GM19372 (cell line): ENCODE measurements around the gene INPP5A.
"Not testable (repeated sequence)": the region's sequence is repeated elsewhere in the genome, so short reads cannot be mapped to it uniquely, and the experiment has no call there.

ENCODE experiments used
- ATAC-seq: cut with Tn5 transposase; IDR thresholded peaks from one replicate; pipeline ENCODE4 v1.9.1; 2021; ENCODE audit warnings: mild to moderate bottlenecking, low read depth, moderate library complexity; ENCODE audit not compliant: unreplicated experiment

Gene INPP5A

DNA sequence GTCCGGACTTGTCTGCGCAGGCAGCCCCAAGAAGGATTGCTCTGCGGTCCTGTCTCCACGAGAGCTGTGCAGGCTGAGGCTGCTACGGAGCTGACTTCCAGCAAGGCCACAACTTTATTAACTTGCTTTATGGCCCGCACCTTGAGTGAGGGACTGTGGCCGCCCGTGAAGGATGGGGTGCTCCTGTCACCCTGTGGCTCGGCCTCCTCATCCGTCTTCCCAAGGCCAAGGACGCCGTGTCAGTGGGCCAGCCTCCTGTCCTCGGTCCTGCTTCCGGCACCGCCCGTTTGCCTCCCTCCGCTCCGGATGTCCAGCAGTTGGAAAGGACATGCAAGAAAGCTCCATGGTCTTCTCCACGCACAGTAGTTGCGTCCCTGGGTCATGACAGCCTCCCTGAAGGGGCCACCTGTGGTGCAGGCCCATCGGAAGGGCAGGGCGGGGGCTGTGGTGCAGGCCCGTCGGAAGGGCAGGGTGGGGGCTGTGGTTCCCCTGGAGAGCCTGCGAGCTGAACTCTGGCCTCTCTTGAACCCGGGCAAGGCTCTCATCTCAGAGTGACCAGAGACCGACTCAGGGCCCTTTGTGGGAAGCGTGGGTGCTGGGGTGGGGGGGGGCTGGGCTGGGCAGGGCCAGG is 161.3 kb downstream of the INPP5A start:
- no peak for ATAC-seq

DNA sequence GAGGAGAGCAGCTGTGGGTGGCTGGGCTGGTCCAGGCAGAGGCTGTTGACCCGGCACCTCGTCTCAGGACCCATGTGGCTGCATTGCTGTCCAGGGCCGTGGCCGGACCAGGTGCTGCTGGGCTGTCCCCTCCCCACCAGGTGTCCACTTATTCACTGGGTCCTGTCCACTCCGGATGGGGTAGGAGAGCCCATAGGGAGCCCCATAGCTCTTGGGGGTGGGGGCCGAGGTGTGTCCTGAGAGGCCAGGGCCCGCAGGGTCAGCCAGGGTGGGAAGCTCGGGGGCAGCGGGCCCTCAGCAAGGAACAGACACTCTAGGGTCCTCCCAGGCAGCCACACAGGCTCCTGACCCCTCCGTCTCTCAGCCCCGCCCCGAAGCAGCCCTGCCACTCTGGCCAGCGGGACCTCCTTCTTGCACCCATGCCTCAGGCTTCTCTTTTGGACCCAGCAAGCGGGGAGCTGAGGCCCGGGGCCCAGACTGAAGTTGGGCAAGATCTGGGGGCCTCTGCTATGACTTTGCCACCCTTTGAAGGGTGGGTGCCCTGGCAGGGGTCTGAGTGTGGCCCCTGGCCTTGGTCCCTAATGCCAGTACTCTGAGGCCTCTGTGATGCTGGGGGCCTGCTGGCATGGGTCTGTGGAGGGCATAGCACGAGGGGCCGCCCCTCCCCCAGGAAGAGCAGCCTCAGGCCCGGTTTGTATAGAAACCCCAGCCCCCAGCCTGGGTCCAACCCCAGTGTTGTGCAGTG is 162.0 kb downstream of the INPP5A start:
- ATAC-seq = no peak

GRCh38 chr10:132700156-132701098 is 162.8 kb downstream of the INPP5A start:
- no peak for ATAC-seq

DNA sequence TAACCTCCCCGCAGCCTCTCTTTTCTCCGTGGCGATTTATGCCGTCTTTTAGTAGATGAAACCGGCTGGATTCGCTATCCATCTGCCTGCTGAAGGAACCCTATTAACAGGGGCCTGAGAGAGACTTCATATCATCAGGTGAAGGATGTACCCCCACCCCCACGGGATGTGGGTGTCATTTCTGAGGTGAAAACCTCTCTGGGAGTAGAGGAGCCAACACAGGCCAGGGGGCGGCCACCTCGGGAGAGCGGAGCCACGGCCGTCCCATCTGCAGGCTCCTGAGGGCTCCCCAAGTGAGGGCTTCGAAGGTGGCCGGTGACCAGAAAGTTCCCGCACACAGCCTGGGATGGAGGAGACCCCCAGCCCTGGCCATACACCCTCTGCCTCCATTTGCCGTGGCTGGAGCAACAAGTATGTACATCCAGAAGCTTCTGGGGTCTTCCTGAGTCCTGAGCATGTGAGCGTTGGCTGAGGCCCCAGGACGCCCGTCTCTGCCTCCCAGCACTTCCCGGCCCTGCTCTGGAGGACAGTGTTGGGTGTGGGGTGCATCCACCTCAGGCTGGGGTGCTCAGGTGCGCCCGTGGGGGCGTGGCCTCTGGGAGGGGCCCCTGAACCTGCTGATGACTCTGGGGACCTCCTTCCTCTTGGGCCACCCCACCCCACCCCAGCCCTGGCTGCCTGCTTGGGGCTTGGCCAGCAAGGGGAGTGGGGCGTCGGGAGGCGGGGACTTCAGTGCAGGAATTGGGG is 163.7 kb downstream of the INPP5A start:
- no peak for ATAC-seq

DNA sequence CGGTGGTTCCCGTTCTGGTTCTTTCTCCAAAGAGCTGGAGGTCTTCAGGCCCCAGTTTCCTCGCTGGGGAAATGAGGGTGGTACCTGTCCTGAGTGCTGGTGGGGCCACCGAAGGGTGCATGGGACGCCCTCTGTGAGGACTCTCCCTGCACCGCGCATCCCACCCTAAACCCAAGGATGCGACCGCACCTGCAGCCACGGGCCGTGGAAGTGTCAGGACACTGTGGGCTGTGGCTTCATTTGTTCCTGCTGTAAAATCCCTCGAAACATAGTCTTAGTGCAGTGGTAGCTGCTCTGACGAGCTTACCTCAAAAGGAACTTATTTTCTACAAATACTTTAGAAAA is 164.2 kb downstream of the INPP5A start:
- no peak for ATAC-seq

DNA sequence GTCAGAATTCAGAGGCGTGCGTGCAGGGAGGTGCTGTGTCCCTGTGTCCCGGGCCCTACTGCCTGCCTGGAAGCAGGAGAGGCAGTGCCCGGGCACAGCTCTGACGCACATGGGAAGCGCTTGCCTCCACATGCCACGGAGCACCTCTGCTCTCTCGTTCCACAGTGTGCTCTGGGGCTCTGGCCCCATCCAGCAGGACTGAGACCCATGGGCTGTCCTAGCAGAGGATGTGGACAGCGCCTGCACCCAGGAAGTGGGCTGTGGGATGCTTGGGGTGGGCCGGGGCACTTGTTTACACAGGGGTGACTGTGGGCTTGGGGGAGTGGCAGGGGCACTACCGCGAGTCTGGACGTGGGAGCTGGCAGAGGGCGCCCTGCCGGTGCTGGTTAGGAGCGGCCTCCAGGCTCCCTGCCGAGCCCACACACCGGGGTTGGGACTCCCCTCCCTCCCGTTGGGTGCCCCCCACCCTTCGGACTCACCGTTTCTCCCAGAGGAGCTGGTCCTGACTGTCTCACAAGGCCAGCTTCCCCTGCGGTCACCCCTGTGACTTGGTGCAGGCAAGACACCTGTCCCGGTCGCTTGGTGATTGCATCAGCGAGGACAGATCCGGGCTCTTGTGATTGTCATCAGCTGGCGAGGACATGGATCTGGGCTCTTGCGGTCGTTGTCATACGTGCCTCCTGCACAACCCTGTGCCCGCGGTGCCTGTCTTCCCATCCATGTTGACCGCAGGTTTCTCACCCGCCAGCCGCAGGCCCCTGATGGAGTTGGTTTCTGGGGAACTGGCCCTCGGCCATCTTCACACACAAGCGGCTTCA is 165.2 kb downstream of the INPP5A start:
- ATAC-seq = no peak

DNA sequence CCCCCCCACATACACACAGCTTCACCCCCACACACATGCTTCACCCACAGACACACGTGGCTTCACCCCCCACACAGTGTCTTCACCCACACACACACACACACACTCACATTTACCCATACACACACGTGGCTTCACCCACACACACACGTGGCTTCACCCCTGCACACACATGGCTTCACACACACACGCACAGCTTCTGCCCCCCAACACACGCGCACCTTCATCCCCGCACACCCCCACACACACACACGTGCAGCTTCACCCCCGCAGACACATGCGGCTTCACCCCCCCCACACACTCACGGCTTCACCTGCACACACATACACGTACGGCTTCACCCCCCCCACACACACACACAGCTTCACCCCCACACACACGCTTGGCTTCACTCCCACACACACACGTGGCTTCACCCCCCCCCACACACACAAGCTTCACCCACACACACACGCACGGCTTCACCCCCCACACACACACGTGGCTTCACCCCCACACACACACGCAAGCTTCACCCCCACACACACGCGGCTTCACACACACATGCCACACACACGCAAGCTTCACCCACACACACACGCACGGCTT is 165.9 kb downstream of the INPP5A start:
- no peak for ATAC-seq

- ATAC-seq = no peak
These were observed 166.6 kb downstream of the INPP5A start for GRCh38 chr10:132704008-132704814.

GRCh38 chr10:132704815-132705064 is 167.2 kb downstream of the INPP5A start:
- ATAC-seq = not testable (repeated sequence)

DNA sequence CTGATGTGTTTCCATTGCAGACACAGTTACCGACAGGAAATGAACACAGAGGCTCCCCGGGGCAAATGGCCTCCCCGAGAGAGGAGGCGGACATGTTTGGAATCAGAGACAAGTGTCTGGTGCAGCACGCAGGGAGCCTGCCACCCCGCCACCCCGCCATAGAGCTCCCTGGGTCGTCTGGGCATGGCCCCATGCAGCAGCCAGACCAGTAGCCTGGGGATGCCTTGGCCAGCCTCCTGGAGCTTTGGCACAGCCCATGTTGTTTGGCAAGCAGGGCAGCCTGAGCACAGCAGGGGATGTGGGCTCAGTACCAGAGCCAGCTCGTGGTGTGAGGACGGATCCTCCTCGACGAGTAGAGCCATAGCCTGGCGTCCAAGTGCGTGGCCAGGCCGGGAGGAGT is 167.6 kb downstream of the INPP5A start:
- ATAC-seq = no peak

- no peak for ATAC-seq
These were observed 168.4 kb downstream of the INPP5A start for GRCh38 chr10:132705943-132706342.

GRCh38 chr10:132706701-132707100 is 169.1 kb downstream of the INPP5A start:
- ATAC-seq = no peak

DNA sequence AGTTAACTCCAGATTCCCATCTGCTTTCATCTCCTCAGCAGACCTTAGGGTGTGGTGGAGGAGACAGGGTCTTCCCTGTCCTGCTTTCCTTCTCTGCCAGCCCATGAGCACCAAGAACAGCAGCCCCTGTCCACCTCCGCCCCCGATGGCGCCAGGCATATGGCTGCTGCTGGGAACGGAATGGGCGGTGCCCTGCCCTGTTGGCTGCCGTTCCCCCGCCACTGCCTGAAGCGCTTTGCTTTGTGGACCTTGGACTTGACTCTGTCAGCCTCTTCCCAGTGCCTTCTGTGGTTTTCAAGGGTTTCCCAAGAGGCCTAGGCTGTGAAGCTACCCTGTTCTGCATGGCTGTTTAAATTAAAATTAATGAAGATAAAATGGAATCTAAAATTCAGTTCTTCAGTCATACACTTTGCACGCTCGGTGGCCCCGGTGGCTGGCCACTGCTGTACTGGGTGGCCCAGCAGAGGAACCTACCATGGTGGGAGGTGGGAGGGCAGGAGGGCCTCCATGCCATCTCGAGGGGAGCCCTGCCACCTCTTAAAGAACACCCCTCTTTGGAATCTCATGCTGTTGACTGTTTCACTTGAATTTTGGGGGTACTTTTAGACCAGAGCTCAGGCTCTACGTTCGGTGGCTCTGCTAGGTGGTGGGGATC is 169.7 kb downstream of the INPP5A start:
- ATAC-seq = no peak

DNA sequence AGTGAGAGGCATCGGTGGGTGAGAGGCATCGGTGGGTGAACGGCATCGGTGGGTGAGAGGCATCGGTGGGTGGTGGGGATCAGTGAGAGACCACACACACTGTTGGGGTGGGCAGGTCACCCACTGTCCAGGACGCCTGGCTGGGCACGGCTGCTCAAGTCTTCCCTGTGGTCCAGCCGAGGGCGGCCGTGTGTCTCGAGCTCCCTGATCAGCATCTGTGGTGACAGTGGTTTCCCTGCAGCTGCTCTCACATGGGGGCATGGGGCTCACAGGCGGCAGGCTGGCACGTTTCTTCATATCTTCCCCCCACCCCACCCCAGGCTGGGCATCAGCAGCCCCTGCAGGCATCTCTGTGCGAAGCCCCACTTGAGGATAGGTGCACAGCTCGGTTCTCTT is 170.2 kb downstream of the INPP5A start:
- ATAC-seq = no peak

- ATAC-seq = no peak
These were observed 170.9 kb downstream of the INPP5A start for GRCh38 chr10:132708441-132708840.

- no peak for ATAC-seq
These were observed 171.3 kb downstream of the INPP5A start for GRCh38 chr10:132708936-132709335.

GRCh38 chr10:132709471-132709951 is 171.9 kb downstream of the INPP5A start:
- ATAC-seq = no peak

DNA sequence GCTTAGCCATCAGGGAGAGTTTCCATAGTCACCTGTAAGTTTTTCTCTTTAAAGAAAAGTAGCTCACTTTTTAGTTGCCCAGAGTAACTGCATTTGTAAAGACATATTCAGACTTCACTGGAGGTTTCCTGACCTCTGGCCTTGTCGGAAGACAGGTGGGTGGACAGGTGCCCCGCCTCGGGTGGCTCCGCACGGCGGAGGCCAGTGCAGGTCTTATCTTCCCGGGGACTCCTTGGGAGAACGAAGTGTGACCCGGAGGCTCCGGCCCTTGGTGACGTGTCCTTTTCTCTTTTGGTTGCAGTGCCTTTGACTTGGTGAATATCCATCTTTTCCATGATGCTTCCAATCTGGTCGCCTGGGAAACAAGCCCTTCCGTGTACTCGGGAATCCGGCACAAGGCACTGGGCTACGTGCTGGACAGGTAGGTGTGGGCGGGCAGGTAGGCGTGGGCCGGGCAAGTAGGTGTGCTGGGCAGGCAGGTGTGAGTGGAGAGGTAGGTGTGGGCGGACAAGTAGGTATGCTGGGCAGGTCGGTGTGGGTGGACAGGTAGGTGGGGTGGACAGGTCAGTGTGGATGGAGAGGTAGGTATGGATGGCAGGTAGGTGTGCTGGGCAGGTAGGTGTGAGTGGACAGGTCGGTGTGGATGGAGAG is 172.6 kb downstream of the INPP5A start:
- ATAC-seq = no peak
